DMS53 treated with DMSO at 0.1 percent for 48 hours (cell line): ENCODE results near the gene PLEKHA3.
"Not testable (repeated sequence)": the region's sequence is repeated elsewhere in the genome, so short reads cannot be mapped to it uniquely, and the experiment has no call there.

Source experiments
- DNase-seq: peaks from one replicate; lab custom pipeline; 2025; ENCODE audit not compliant: unreplicated experiment; lab: John Stamatoyannopoulos, UW

PLEKHA3 gene

DNA sequence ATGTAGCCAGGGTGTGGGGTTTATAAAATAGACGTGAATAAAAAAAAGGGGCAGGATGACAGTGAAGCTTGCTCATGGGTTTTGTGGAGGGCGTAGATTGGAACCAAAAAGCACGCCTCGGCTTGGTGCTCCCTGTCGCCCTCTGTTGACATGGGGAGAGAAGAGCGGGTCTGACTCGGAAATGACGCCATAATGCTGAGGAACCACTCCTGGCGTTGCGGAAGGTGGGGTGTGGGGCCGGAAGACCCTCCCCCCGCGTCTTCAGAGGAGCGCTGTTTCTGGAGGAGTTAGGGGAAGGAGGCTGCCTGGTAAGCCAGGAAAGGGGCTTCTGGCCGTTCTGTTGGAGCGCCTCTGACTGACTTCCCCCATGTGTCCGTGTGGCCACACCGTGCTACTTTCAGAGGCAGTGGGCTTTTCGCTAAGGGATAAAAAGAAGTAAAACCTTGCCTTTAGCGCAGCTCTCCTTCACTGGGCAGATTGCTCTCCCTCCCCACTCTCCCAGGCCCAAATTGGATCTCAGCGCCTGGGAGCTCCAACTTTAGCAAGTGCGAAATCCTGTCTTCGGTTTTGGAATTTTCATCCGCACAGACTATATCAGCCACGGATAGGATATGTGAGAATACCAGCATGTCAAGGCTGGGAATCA lies 42.8 kb downstream of the PLEKHA3 start:
- peak; percentile 92 for DNase-seq

GRCh38 chr2:178523596-178524134 lies 43.4 kb downstream of the PLEKHA3 start:
- DNase-seq, result no peak

- not testable (repeated sequence) for DNase-seq
Measured at GRCh38 chr2:178525010-178525409, 44.8 kb downstream of the PLEKHA3 start.

- DNase-seq, result not testable (repeated sequence)
Measured at GRCh38 chr2:178525460-178525859, 45.2 kb downstream of the PLEKHA3 start.

DNA sequence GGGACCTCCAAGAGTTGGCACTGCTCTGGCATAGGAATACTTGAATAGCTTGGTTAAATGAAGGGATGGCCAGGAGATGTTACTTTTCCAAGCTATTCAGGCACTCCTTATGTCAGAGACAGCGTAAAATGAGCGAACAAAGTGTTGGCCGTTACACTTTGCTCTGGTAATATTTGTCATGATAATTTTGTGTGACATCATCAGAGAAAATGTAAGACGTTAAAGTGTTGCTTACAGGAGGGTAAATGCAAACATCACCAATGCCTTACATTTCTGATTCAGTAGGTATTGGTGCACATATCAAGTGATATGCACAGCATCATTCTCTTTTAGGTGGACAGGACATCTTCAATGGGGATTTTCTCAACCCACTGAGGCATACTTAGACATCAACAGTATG lies 46.0 kb downstream of the PLEKHA3 start:
- no peak for DNase-seq

- no peak for DNase-seq
Measured at GRCh38 chr2:178527592-178527991, 47.3 kb downstream of the PLEKHA3 start.

- no peak for DNase-seq
Measured at GRCh38 chr2:178528647-178529046, 48.4 kb downstream of the PLEKHA3 start.

DNA sequence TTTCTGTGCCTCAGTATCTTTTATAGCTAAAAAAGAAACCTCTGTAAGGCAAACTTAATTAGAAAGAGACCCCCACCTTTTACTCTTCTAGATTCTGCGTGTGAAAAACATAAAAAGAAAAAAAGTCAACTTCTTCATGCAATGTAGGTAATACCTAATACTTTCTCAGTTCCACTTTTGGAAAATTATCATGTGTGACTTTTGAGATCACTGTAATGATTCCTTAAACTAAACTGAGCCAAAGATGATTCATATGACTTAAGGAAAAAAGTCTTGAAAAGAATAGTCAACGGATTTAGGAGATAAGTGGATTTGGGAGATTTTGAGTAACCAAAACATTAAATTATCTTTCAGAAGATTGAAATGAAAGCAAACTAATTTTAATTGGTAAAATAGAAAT lies 48.9 kb downstream of the PLEKHA3 start:
- no peak for DNase-seq

GRCh38 chr2:178530131-178530530 lies 49.9 kb downstream of the PLEKHA3 start:
- DNase-seq, result no peak

DNA sequence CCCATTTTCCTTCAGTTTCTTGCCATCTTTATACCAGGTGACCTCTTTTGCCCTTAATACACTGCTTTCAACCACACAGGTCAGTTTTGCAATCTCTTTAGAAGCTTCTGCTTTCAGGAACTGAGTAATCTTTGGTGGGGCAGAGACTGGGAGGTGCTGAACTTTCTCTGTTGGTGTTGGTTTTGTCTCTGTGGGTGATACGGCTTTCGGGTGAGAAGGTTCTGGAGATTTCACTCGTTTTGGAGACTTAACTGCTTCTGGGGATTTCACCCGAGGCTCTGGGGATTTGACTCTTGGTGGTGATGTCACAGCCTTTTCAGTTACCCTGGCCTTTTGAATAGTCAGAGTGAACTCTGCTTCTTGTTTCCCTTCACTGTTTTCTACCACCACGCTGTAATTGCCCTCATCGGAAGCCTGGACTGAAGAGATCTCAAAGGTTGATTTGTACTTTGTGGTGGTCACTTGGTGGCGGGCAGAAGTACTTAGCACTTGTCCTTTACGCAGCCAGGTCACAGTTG lies 50.4 kb downstream of the PLEKHA3 start:
- no peak for DNase-seq

DNA sequence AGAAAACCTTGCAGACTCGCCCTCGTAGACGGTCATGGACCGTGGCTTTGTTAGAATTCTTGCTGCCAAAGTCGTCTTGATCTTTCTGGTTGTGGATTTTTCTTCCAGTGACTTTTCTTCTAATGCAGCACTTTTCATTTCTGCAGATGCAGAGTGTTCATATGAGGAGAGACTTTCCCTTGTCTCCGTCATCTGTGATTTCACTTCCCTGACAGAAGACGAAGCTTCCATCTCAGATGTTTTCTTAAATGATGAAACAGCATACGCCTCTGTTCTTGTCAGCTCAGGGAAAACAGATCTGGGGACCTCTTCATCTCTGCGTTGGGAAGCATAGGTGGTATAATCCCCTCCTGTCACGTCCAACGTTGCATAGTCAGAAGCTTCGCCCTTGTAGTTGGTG lies 50.9 kb downstream of the PLEKHA3 start:
- no peak for DNase-seq

- no peak for DNase-seq
Measured at GRCh38 chr2:178536037-178536436, 55.8 kb downstream of the PLEKHA3 start.

- no peak for DNase-seq
Measured at GRCh38 chr2:178542161-178542560, 61.9 kb downstream of the PLEKHA3 start.

DNA sequence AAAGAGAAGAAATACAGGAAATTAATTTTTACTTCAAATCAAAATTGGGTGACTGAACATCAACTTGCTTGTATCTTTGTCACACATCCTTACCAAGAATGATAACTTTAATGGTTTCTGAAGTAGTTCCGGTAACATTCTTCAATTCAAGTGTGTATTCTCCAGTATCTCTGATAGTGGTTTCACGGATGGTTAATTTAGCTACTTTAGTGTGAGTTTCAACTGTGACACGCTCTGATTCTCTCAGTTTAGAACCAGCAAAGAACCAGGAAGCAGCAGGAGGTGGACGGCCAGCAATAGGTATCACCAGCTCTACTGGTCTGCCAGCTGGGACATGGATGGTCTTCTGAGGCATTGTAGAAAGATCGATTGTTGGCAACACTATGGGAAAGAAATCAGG lies 62.3 kb downstream of the PLEKHA3 start:
- DNase-seq, result no peak

- DNase-seq, result no peak
Measured at GRCh38 chr2:178550352-178550751, 70.1 kb downstream of the PLEKHA3 start.

GRCh38 chr2:178553047-178553446 lies 72.8 kb downstream of the PLEKHA3 start:
- DNase-seq, result no peak
